ENCODE data around the gene APOBEC3A. TPM values are rescaled to one million over a fixed set of nuclear protein-coding genes. Genes with fewer than 3 reads are reported as not detected.

Gene APOBEC3A
- total RNA-seq, 2 experiments from 2014 or later = not detected

DNA sequence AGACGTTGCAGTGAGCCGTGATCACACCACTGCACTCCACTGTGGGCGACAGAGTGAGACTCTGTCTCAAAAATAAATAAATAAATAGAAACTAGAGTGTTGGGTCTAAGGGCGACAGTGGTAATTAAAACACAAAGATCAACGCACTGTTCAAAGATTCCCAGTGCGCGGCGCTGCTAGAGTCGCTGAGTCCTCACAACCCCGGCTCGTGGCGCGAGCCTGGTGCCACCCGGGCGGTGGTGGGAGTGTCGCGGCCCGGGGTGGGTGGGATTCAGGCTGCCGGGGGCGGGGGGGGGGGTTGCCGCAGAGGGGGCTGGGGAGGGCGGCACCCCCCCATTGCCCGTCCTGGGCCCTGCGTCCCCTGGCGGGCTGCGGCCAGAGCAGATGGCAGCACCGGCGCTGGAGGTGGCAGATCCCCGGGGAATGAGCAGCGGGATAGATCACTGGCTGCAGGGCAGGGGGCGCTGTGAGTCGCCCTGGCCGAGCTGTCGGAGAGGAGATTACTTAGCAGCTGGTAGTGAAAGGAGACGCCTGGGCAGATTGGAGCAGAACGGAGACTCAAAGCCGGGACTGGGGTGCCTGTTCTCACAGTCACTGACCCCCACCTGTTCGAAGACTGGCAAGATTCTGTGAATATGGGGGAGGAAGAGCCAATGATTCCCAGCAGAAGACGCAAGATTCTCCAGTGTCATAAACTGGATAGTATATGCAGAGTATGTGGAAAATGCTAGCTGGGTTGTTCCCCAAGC is 30.2 kb upstream of the APOBEC3A start:
- H3K9me3 Mint-ChIP-seq = no peaks in the 10 kb centered on the region

GRCh38 chr22:38930512-38930911 is 26.9 kb upstream of the APOBEC3A start:
- Mint-ChIP-seq H3K27me3 (peaks cover 25% of the 10 kb centered on the region), H3K36me3 (ENCODE audit: low read depth) (no peaks in the 10 kb centered on the region), H3K4me1 (ENCODE audit: low read depth) (peaks cover 3% of the 10 kb centered on the region), H3K9me3 (no peaks in the 10 kb centered on the region), H3K4me3 (no peak overlapping the region), H3K27ac (no peak overlapping the region)
- DNase-seq = no peak
- ChIA-PET POLR2A (interaction anchor here (0.7 to 1.4 kb wide), 2 partner anchors 11 to 13 kb away, joined by 3 read pairs; no protein-coding TSS in a partner anchor), CTCF (interaction anchor here (1.0 to 1.6 kb wide), 3 partner anchors 12 to 163 kb away, joined by 3 to 4 read pairs (median 3); no protein-coding TSS in a partner anchor)
- no peak for ATAC-seq
- intact Hi-C loops (cut with micrococcal nuclease) = no loop called here
- TF ChIP-seq, protein P1, sequence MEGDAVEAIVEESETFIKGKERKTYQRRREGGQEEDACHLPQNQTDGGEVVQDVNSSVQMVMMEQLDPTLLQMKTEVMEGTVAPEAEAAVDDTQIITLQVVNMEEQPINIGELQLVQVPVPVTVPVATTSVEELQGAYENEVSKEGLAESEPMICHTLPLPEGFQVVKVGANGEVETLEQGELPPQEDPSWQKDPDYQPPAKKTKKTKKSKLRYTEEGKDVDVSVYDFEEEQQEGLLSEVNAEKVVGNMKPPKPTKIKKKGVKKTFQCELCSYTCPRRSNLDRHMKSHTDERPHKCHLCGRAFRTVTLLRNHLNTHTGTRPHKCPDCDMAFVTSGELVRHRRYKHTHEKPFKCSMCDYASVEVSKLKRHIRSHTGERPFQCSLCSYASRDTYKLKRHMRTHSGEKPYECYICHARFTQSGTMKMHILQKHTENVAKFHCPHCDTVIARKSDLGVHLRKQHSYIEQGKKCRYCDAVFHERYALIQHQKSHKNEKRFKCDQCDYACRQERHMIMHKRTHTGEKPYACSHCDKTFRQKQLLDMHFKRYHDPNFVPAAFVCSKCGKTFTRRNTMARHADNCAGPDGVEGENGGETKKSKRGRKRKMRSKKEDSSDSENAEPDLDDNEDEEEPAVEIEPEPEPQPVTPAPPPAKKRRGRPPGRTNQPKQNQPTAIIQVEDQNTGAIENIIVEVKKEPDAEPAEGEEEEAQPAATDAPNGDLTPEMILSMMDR (IDR thresholded peaks at IDR 0.05) = no peak

More for the DNA sequence above, 30.2 kb upstream of the APOBEC3A start:
- no peak overlapping the region for H3K4me3 Mint-ChIP-seq
- H3K27ac Mint-ChIP-seq = no peak overlapping the region
- CTCF ChIA-PET = interaction anchor here (0.8 to 2.1 kb wide), 12 partner anchors 9 to 76 kb away, joined by 3 to 10 read pairs (median 4); partner anchors contain the start of gene CBX6
- intact Hi-C loops (cut with micrococcal nuclease) = no loop called here
- H3K27me3 Mint-ChIP-seq = peaks cover 34% of the 10 kb centered on the region
- H3K36me3 Mint-ChIP-seq (ENCODE audit: low read depth) = no peaks in the 10 kb centered on the region
- DNase-seq = peak; percentile 57
- ATAC-seq = peak; percentile 66
- H3K4me1 Mint-ChIP-seq (ENCODE audit: low read depth) = peaks cover 3% of the 10 kb centered on the region
- POLR2A ChIA-PET = interaction anchor here (1.0 to 1.3 kb wide), 2 partner anchors 10 to 69 kb away, joined by 3 read pairs; no protein-coding TSS in a partner anchor
- TF ChIP-seq, protein P1 (IDR thresholded peaks at IDR 0.05) = peak; percentile 61

DNA sequence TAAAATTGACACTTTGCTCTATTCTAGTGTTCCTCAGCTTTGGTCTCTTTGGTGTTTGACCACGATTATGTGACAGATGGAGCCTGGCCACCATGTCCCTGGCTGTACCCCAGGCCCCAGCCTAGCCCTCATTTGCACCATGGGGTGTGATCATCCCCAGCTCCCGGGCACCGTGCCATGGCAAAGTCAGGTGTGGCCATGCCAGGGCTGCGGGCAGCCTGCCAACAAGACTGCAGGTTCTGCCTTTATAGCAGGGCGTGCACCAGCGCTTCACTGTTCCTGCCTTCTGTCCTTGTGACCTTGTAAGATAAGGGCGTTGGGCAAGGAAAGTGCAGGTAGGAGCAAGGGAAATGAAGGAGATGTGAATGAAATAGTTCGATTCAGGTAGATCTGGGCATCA is 22.4 kb upstream of the APOBEC3A start:
- H3K36me3 Mint-ChIP-seq (ENCODE audit: low read depth) = no peaks in the 10 kb centered on the region
- no peaks in the 10 kb centered on the region for H3K4me1 Mint-ChIP-seq (ENCODE audit: low read depth)
- intact Hi-C loops (cut with micrococcal nuclease) = no loop called here
- DNase-seq (no peak), ATAC-seq (no peak)
- H3K4me3 Mint-ChIP-seq = no peak overlapping the region
- H3K27ac Mint-ChIP-seq = no peak overlapping the region
- CTCF ChIA-PET = no interaction called here
- no peaks in the 10 kb centered on the region for H3K9me3 Mint-ChIP-seq
- TF ChIP-seq, protein P1 (IDR thresholded peaks at IDR 0.05) = no peak
- H3K27me3 Mint-ChIP-seq = peaks cover 14% of the 10 kb centered on the region
- POLR2A ChIA-PET = no interaction called here

GRCh38 chr22:38935616-38936015 is 21.8 kb upstream of the APOBEC3A start:
- no peak for ATAC-seq
- intact Hi-C loops (cut with micrococcal nuclease) = no loop called here
- Mint-ChIP-seq H3K4me1 (ENCODE audit: low read depth) (peaks cover 2% of the 10 kb centered on the region), H3K27me3 (peaks cover 15% of the 10 kb centered on the region), H3K4me3 (no peak overlapping the region), H3K9me3 (no peaks in the 10 kb centered on the region), H3K36me3 (ENCODE audit: low read depth) (no peaks in the 10 kb centered on the region), H3K27ac (no peak overlapping the region)
- TF ChIP-seq, protein P1 (IDR thresholded peaks at IDR 0.05) = no peak
- POLR2A ChIA-PET = no interaction called here
- DNase-seq = no peak
- CTCF ChIA-PET = no interaction called here

DNA sequence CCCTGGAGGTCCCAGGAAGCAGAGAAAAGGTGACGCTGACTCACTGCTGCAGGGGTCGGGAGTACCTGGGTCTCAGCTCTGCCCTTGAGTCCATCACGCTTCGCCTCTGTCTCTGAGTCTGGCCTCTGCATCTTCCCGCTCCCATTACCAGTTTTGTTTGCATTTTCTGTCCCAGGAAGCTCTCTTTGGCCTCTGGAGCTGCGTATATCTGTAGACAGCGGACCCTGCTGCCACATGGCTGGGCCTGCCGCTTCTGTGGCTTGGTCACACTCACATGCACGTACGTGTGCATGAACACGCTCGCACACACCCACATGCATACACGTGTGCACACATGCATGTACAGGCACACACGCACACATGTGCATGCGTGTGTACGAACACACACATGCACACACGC is 20.8 kb upstream of the APOBEC3A start:
- Mint-ChIP-seq H3K36me3 (ENCODE audit: low read depth) (no peaks in the 10 kb centered on the region), H3K27ac (no peak overlapping the region), H3K4me3 (no peak overlapping the region), H3K4me1 (ENCODE audit: low read depth) (peaks cover 11% of the 10 kb centered on the region), H3K9me3 (no peaks in the 10 kb centered on the region), H3K27me3 (peaks cover 15% of the 10 kb centered on the region)
- ChIA-PET CTCF (no interaction called here), POLR2A (no interaction called here)
- ATAC-seq (no peak), DNase-seq (no peak)
- intact Hi-C loops (cut with micrococcal nuclease) = no loop called here
- TF ChIP-seq, protein P1 (IDR thresholded peaks at IDR 0.05) = no peak

All from activated CD8-positive, alpha-beta T cell treated with anti-CD3 and anti-CD28 coated beads for 36 hours (primary cell).